ENCODE data around the gene CORO1C.
"Not testable (repeated sequence)": the region's sequence is repeated elsewhere in the genome, so short reads cannot be mapped to it uniquely, and the experiment has no call there.

Gene CORO1C

GRCh38 chr12:108772891-108773797 lies 41.8 kb upstream of the CORO1C start:
- no peak overlapping the region for H3K4me3 ChIP-seq (replicated peaks in 1 of 2; ENCODE audit: low read depth in 2 of 2, low read length in 2 of 2)
- no peak for TF ChIP-seq CTCF (IDR thresholded peaks at IDR 0.05; ENCODE audit: low read depth, low read length)
- DNase-seq (ENCODE audit: low read depth in 2 of 2) = no peak

- no peak overlapping the region for H3K4me3 ChIP-seq (replicated peaks in 1 of 2; ENCODE audit: low read depth in 2 of 2, low read length in 2 of 2)
- no peak for DNase-seq (ENCODE audit: low read depth in 2 of 2)
- no peak for TF ChIP-seq CTCF (IDR thresholded peaks at IDR 0.05; ENCODE audit: low read depth, low read length)
Measured at GRCh38 chr12:108772247-108772646, 40.9 kb upstream of the CORO1C start.

- DNase-seq (ENCODE audit: low read depth in 2 of 2); H3K4me3 ChIP-seq (replicated peaks in 1 of 2; ENCODE audit: low read depth in 2 of 2, low read length in 2 of 2): not testable (repeated sequence)
Measured at GRCh38 chr12:108771835-108772234, 40.5 kb upstream of the CORO1C start.

GRCh38 chr12:108770963-108771362 lies 39.6 kb upstream of the CORO1C start:
- no peak for DNase-seq (ENCODE audit: low read depth in 2 of 2)
- no peak overlapping the region for H3K4me3 ChIP-seq (replicated peaks in 1 of 2; ENCODE audit: low read depth in 2 of 2, low read length in 2 of 2)
- no peak for TF ChIP-seq CTCF (IDR thresholded peaks at IDR 0.05; ENCODE audit: low read depth, low read length)

- no peak for DNase-seq (ENCODE audit: low read depth in 2 of 2)
- no peak overlapping the region for H3K4me3 ChIP-seq (replicated peaks in 1 of 2; ENCODE audit: low read depth in 2 of 2, low read length in 2 of 2)
- TF ChIP-seq CTCF (IDR thresholded peaks at IDR 0.05; ENCODE audit: low read depth, low read length) = no peak
Measured at GRCh38 chr12:108770269-108770829, 39.0 kb upstream of the CORO1C start.

- no peak for DNase-seq (ENCODE audit: low read depth in 2 of 2)
- H3K4me3 ChIP-seq (replicated peaks in 1 of 2; ENCODE audit: low read depth in 2 of 2, low read length in 2 of 2) = peak overlapping the region in 1 of 2 donors; percentile 15
- TF ChIP-seq CTCF (IDR thresholded peaks at IDR 0.05; ENCODE audit: low read depth, low read length) = no peak
Measured at GRCh38 chr12:108768591-108769500, 37.5 kb upstream of the CORO1C start.

- no peak for DNase-seq (ENCODE audit: low read depth in 2 of 2)
- TF ChIP-seq CTCF (IDR thresholded peaks at IDR 0.05; ENCODE audit: low read depth, low read length) = no peak
- no peak overlapping the region for H3K4me3 ChIP-seq (replicated peaks in 1 of 2; ENCODE audit: low read depth in 2 of 2, low read length in 2 of 2)
Measured at GRCh38 chr12:108766294-108766693, 35.0 kb upstream of the CORO1C start.
